Stimulated activated CD8-positive, alpha-beta memory T cell treated with anti-CD3 and anti-CD28 coated beads, Interleukin-12 subunit alpha, Interleukin-12 subunit beta, amount 100 ng/mL, for 24 hours (primary cell): ENCODE measurements around the gene AMD1.

Source experiments
- DNase-seq: peaks from one replicate; pipeline ENCODE4 v3.0.0-alpha.2; 2020; ENCODE audit errors: extremely low read depth

AMD1 gene

DNA sequence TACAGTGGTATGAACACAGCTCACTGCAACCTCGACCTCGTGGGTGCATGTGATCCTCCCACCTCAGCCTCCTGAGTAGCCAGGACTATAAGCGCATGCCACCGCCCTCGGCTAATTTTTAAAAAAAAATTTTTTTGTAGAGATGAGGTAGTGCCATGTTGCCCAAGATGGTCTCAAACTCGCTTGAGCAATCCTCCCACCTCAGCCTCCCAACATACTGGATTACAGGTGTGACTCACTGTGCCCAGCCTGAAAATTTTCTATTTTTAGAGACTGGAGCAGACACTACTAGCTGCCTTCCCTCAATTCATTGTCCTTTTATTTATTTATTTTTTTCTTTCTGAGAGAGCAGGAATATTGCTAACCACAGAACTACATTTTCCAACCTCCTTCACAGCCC lies 63.6 kb downstream of the AMD1 start:
- no peak for DNase-seq

- no peak for DNase-seq
Observed at GRCh38 chr6:110939429-110940200, 65.0 kb downstream of the AMD1 start.

- DNase-seq, result no peak
Observed at GRCh38 chr6:110944681-110945151, 70.1 kb downstream of the AMD1 start.
